ENCODE data around the gene MORN1.
"Not testable (repeated sequence)": the region's sequence is repeated elsewhere in the genome, so short reads cannot be mapped to it uniquely, and the experiment has no call there.

MORN1 gene

GRCh38 chr1:2337081-2337480 lies 54.3 kb downstream of the MORN1 start:
- no peak for DNase-seq (ENCODE audit: low spot score)

- DNase-seq (ENCODE audit: low spot score): no peak
Observed at GRCh38 chr1:2336499-2336898, 54.9 kb downstream of the MORN1 start.

- DNase-seq (ENCODE audit: low spot score): no peak
Observed at GRCh38 chr1:2335721-2336455, 55.5 kb downstream of the MORN1 start.

- DNase-seq (ENCODE audit: low spot score): no peak
Observed at GRCh38 chr1:2334883-2335534, 56.3 kb downstream of the MORN1 start.

- no peak for DNase-seq (ENCODE audit: low spot score)
Observed at GRCh38 chr1:2334366-2334765, 57.0 kb downstream of the MORN1 start.

GRCh38 chr1:2331580-2331979 lies 59.8 kb downstream of the MORN1 start:
- DNase-seq (ENCODE audit: low spot score): not testable (repeated sequence)

GRCh38 chr1:2331200-2331544 lies 60.2 kb downstream of the MORN1 start:
- no peak for DNase-seq (ENCODE audit: low spot score)

- no peak for DNase-seq (ENCODE audit: low spot score)
Observed at GRCh38 chr1:2330519-2331199, 60.7 kb downstream of the MORN1 start.

- no peak for DNase-seq (ENCODE audit: low spot score)
Observed at GRCh38 chr1:2330035-2330434, 61.3 kb downstream of the MORN1 start.

GRCh38 chr1:2328676-2329455 lies 62.5 kb downstream of the MORN1 start:
- DNase-seq (ENCODE audit: low spot score): no peak

- no peak for DNase-seq (ENCODE audit: low spot score)
Observed at GRCh38 chr1:2327841-2328240, 63.5 kb downstream of the MORN1 start.

GRCh38 chr1:2327162-2327561 lies 64.2 kb downstream of the MORN1 start:
- not testable (repeated sequence) for DNase-seq (ENCODE audit: low spot score)

GRCh38 chr1:2326524-2326923 lies 64.8 kb downstream of the MORN1 start:
- DNase-seq (ENCODE audit: low spot score): no peak

- no peak for DNase-seq (ENCODE audit: low spot score)
Observed at GRCh38 chr1:2324553-2325366, 66.6 kb downstream of the MORN1 start.

GRCh38 chr1:2323451-2323974 lies 67.8 kb downstream of the MORN1 start:
- no peak for DNase-seq (ENCODE audit: low spot score)

GRCh38 chr1:2322581-2323211 lies 68.7 kb downstream of the MORN1 start:
- DNase-seq (ENCODE audit: low spot score): no peak

GRCh38 chr1:2322065-2322571 lies 69.2 kb downstream of the MORN1 start:
- DNase-seq (ENCODE audit: low spot score): no peak

- DNase-seq (ENCODE audit: low spot score): no peak
Observed at GRCh38 chr1:2320760-2321667, 70.3 kb downstream of the MORN1 start.

GRCh38 chr1:2320006-2320405 lies 71.3 kb downstream of the MORN1 start:
- no peak for DNase-seq (ENCODE audit: low spot score)

GRCh38 chr1:2319291-2319690 lies 72.1 kb downstream of the MORN1 start:
- no peak for DNase-seq (ENCODE audit: low spot score)

Measured in hematopoietic multipotent progenitor cell treated with erythropoietin and hydrocortisone succinate and interleukin-3 and kit ligand, for 15 days (in vitro differentiated cells).